Pancreas (tissue), 10 donors: ENCODE results near the gene EVA1B. TPM values are rescaled to one million over a fixed set of nuclear protein-coding genes. Genes with fewer than 3 reads are reported as not detected.

Source experiments
- ATAC-seq, 4 donors: fragments of 200-7000 bp; cut with Tn5 transposase; one replicate each; pipeline versions ENCODE4 v1.8.0 to v1.9.1; 2020; ENCODE audit warnings: mild to moderate bottlenecking in 4 of 4, moderate library complexity in 4 of 4
- DNase-seq, 6 donors: peaks; one replicate each; pipeline ENCODE4 v3.0.0-alpha.2; 2020
- FAIRE-seq: peaks from 2 replicates; lab custom pipeline; 2012; peaks lifted over from hg19 to GRCh38; lab: Jason Lieb, UNC
- H3K27ac ChIP-seq, 4 donors: fragments of 200-600 bp; sonication (generic); 1 replicate in 3 of 4; 2 replicates in 1 of 4; pipeline versions ENCODE4 v1.5.0 to v1.8.0; 2020
- H3K27me3 ChIP-seq, 4 donors: fragments of 200-600 bp; one replicate each; pipeline ENCODE4 v1.8.0; 2021
- H3K36me3 ChIP-seq, 3 donors: fragments of 200-600 bp; sonication (generic) in 1 of 3; one replicate each; pipeline versions ENCODE4 v1.5.0 to v1.8.0; 2020 to 2021
- H3K4me1 ChIP-seq, 3 donors: fragments of 200-600 bp; one replicate each; pipeline ENCODE4 v1.8.0; 2021
- H3K4me3 ChIP-seq, 4 donors: fragments of 200-600 bp; sonication (generic) in 2 of 4; one replicate each; pipeline versions ENCODE4 v1.5.0 to v1.8.0; 2020 to 2021
- H3K9me3 ChIP-seq, 4 donors: fragments of 200-600 bp; one replicate each; pipeline ENCODE4 v1.8.0; 2021
- CTCF ChIP-seq, 4 donors: fragments of 200-600 bp; sonication (generic) in 3 of 4; IDR thresholded peaks; one replicate each; pipeline versions ENCODE4 v1.5.0 to v1.8.0; 2021; ENCODE audit warnings: antibody characterized with exemption in 4 of 4
- WGBS, 2 donors: extraction: QIAGEN DNeasy Blood & Tissue Kit; methylation state at CpG; one replicate each; pipeline ENCODE4 v1.1.7; 2013; 5-methylcytosine and 5-hydroxymethylcytosine counted together
- intact Hi-C, 3 donors: fragments of 100-400 bp; cut with DNase I; formaldehyde crosslinking; loops; one replicate each; pipeline versions ENCODE4 v1.11.1 to v1.14.2; 2022
- polyA plus RNA-seq, 2 donors: library from polyadenylated mRNA; stranded (reverse); fragments of 200-250 nt; gene quantifications; one replicate each; pipeline ENCODE4 v1.2.3, GENCODE V29; 2013
- total RNA-seq, 6 donors: library from RNA; stranded (reverse); fragmentation: NEBNext Ultra II Directional in 4 of 6; extraction: Animal tissue kit (Norgen Biotek cat#: 25700) in 4 of 6; gene quantifications; one replicate each; pipeline versions ENCODE4 v1.2.1 to v1.2.4, GENCODE V29; 2021 to 2023
- donor health status: healthy with polysubstance abuse.
- donor health status: DM: no; HTN: no; CAD: no; lungs with moderate emphysema.
- donor health status: DM: no; HTN: no; CAD: no.
- donor health status: control.
- donor health status: control.
- donor health status: Bipolar disorder and iron deficiency.
- donor health status: DM: yes; HTN: yes; CAD: no.
- donor health status: DM: no; HTN: no; CAD: no.
- donor health status: DM: no; HTN: no; CAD: no.
- donor health status: DM: yes; HTN: yes; CAD: no.

The EVA1B gene
- 10 to 100 TPM in 1 of 6 donors, 1 to 10 TPM in 5; 3.3 to 11.4 (median 3.9) TPM for total RNA-seq
- polyA plus RNA-seq = 10 to 100 TPM; 13.3 to 14.0 TPM

GRCh38 chr1:36323636-36324352 lies at the start of gene EVA1B:
Gene EVA1B, minus strand, starts transcription at chr1:36323645. Its CDS starts 608 bp downstream, at chr1:36323037.
- Histone ChIP-seq H3K27me3 (no peaks in the 10 kb centered on the region), H3K4me1 (peaks cover 0 to 7% (median 0%) of the 10 kb centered on the region in 3 donors), H3K9me3 (no peaks in the 10 kb centered on the region), H3K27ac (peak within 1 kb of the TSS in 3 of 4 donors; percentile 2 to 57 (median 56)), H3K4me3 (peak within 1 kb of the TSS; percentile 53 to 70 (median 58)), H3K36me3 (no peaks in the 10 kb centered on the region)
- TF ChIP-seq CTCF (IDR thresholded peaks at IDR 0.05) = no peak
- WGBS, 2 donors = 3 to 5% methylated on average over 32 to 35 of the region's 36 CpGs
- intact Hi-C loops = no loop called here
- no peak for FAIRE-seq
- peak; percentile 70 to 80 (median 72) for ATAC-seq
- DNase-seq = peak; percentile 49 to 82 (median 66)

- H3K36me3 ChIP-seq = no peaks in the 10 kb centered on the region
- ATAC-seq = no peak
- 89 to 97% methylated on average over 3 of the region's 3 CpGs for WGBS, 2 donors
- H3K4me3 ChIP-seq = no peak overlapping the region
- no peak for DNase-seq
- no peaks in the 10 kb centered on the region for H3K27me3 ChIP-seq
- H3K9me3 ChIP-seq = no peaks in the 10 kb centered on the region
- TF ChIP-seq CTCF (IDR thresholded peaks at IDR 0.05) = no peak
- no peak for FAIRE-seq
- intact Hi-C loops = no loop called here
- H3K4me1 ChIP-seq = peaks cover 26 to 43% (median 26%) of the 10 kb centered on the region in 3 donors
- H3K27ac ChIP-seq = peak overlapping the region in 3 of 4 donors; percentile 70 to 86 (median 78)
Observed at GRCh38 chr1:36372617-36373016, 49.2 kb upstream of the EVA1B start.

GRCh38 chr1:36369061-36369861 lies 45.8 kb upstream of the EVA1B start:
- Histone ChIP-seq H3K4me1 (peaks cover 10 to 25% (median 11%) of the 10 kb centered on the region in 3 donors), H3K4me3 (no peak overlapping the region), H3K9me3 (no peaks in the 10 kb centered on the region), H3K36me3 (no peaks in the 10 kb centered on the region), H3K27me3 (no peaks in the 10 kb centered on the region), H3K27ac (no peak overlapping the region)
- WGBS, 2 donors = 38 to 41% methylated on average over 7 of the region's 7 CpGs
- DNase-seq (peak; percentile 67 to 89 (median 82)), FAIRE-seq (no peak), ATAC-seq (peak; percentile 44 to 75 (median 68))
- TF ChIP-seq CTCF (IDR thresholded peaks at IDR 0.05) = peak; percentile 83 to 94 (median 92)
- intact Hi-C loops = no loop called here

- whole genome bisulfite sequencing, 2 donors = 90 to 91% methylated on average over 4 of the region's 4 CpGs
- no peak for TF ChIP-seq CTCF (IDR thresholded peaks at IDR 0.05)
- H3K36me3 ChIP-seq = peaks cover 0 to under 1% (median 0%) of the 10 kb centered on the region in 3 donors
- no peak overlapping the region for H3K27ac ChIP-seq
- intact Hi-C loops = no loop called here
- ATAC-seq = no peak
- H3K4me3 ChIP-seq = no peak overlapping the region
- H3K9me3 ChIP-seq = no peaks in the 10 kb centered on the region
- H3K4me1 ChIP-seq = peaks cover 0 to 12% (median 0%) of the 10 kb centered on the region in 3 donors
- DNase-seq = peak in 1 of 6 donors; percentile 14
- H3K27me3 ChIP-seq = no peaks in the 10 kb centered on the region
- FAIRE-seq = no peak
Observed at GRCh38 chr1:36367798-36368197, 44.4 kb upstream of the EVA1B start.
